Measurements from ENCODE around the gene CYP2U1. TPM values are rescaled to one million over a fixed set of nuclear protein-coding genes. Genes with fewer than 3 reads are reported as not detected.

CYP2U1 gene
- total and polyA plus RNA-seq, 9 of the 15 experiments (the other 6 are each of a cell fraction or from before 2014, with no cell fraction given): 0.03 to 0.15 (median 0.07) TPM

DNA sequence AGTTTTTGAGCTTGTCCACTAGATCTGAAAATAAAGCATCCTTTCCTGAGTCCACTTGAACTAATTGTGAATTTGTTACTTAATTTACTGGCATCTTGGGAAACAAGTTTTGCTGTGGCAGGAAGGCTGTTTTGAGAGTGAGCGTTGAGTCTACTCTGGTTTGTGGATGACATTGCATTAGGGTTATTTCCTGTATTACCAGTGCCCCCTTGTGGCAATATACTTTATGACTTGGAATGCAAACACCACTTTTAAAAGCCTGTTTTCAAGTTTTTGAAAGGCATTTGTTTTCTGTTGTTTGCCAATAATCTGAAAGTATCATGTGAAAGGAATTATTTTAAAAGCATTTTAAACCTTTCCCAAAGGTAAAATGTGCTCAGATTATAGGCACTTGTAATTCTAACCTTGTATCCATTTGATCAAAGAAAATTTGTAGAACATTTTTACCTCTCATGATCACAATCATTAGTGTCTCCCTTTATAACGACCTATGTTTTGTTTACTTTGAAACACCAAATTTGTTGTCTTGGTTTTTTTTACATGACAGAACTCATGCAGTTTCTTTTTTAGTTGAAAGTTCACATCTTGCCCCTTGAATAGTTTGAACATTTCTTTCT lies 18.0 kb upstream of the CYP2U1 start (continued):
- TF ChIP-seq ZFP1 (CRISPR knock-in tag; IDR thresholded peaks at IDR 0.05): no peak
- no peak for TF ChIP-seq ZNF174 (CRISPR knock-in tag; IDR thresholded peaks at IDR 0.05)
- TF ChIP-seq ZNF316 (IDR thresholded peaks at IDR 0.05): peak; percentile 52
- no peak for TF ChIP-seq SAFB (IDR thresholded peaks at IDR 0.05; ENCODE audit: borderline replicate concordance, low read depth, low read length)
- no peak for TF ChIP-seq ZNF431 (CRISPR knock-in tag; IDR thresholded peaks at IDR 0.05)
- TF ChIP-seq KDM4B (IDR thresholded peaks at IDR 0.05; ENCODE audit: borderline replicate concordance in 2 of 2, low read depth in 1 of 2): no peak
- no peak for TF ChIP-seq ZNF583 (CRISPR knock-in tag; IDR thresholded peaks at IDR 0.05)
- no peak for TF ChIP-seq PCBP2 (IDR thresholded peaks at IDR 0.05; ENCODE audit: low read depth, low read length, poor library complexity, severe bottlenecking)
- peak; percentile 81 to 82 for TF ChIP-seq RAD21 (CRISPR knock-in tag; conservative IDR thresholded peaks at IDR 0.05 in 1 of 2, IDR thresholded peaks at IDR 0.05 in 1 of 2)

DNA sequence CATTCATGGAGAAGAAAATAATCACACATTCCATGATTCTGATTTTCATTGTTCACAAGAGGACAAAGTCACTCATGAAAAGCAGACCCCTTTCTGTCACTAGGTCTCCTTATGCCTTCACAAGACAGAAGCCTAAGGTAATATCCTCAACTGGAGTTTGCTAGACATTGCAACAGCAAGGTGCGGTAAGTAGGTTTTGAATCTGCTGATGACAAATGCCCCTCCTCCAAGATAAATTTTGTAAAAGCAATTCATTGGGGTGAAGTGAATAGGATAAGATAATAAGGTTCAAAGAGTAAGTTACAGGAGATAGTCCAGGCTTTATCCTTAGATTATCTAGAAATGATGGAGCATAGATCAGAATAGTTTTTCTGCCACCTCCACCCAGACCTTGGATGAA lies 16.1 kb upstream of the CYP2U1 start:
- no peak overlapping the region for H3K4me3 ChIP-seq
- DNase-seq (ENCODE audit: extremely low read depth in 1 of 4, low spot score in 3 of 4) (no peak), FAIRE-seq (no peak), ATAC-seq (no peak)
- no peak overlapping the region for H3K27ac ChIP-seq (ENCODE audit: extremely low read depth, low read depth, low read length)
- H4K20me1 ChIP-seq (replicated peaks; ENCODE audit: control insufficient read depth, insufficient read depth, low read length): no peaks in the 10 kb centered on the region
- H3K79me2 ChIP-seq (ENCODE audit: control insufficient read depth, insufficient read depth, low read length): no peaks in the 10 kb centered on the region
- no peaks in the 10 kb centered on the region for H3K27me3 ChIP-seq (ENCODE audit: control insufficient read depth in 2 of 2, insufficient read depth in 2 of 2, low read length in 2 of 2)
- H2AFZ ChIP-seq (ENCODE audit: low read depth, low read length): no peak overlapping the region
- no peak overlapping the region for H3K9ac ChIP-seq (ENCODE audit: insufficient read depth in 1 of 2, low read depth in 2 of 2, low read length in 2 of 2)
- CTCF ChIA-PET (ENCODE audit: low intra/inter-chr PET ratio): no interaction called here
- POLR2A ChIA-PET: no interaction called here
- no peak overlapping the region for H3K4me2 ChIP-seq (ENCODE audit: insufficient read depth, low read length)
- no peaks in the 10 kb centered on the region for H3K9me3 ChIP-seq (replicated peaks; ENCODE audit: control insufficient read depth, insufficient read depth, low read depth, low read length)
- in situ Hi-C loops (cut with MboI): loop anchor here (25.0 kb wide), 1 partner anchor 153 kb away; no protein-coding TSS in a partner anchor
- H3K9me1 ChIP-seq (ENCODE audit: control insufficient read depth, insufficient read depth, low read length): no peaks in the 10 kb centered on the region
- BruUV-seq (replicated peaks): no TSS peak
- intact Hi-C loops (cut with micrococcal nuclease): loop anchor here (10.0 kb wide), 1 partner anchor 660 kb away; no protein-coding TSS in a partner anchor
- H3K36me3 ChIP-seq (ENCODE audit: control insufficient read depth, insufficient read depth, low read length): no peaks in the 10 kb centered on the region
- no peaks in the 10 kb centered on the region for H3K4me1 ChIP-seq (replicated peaks in 1 of 2; ENCODE audit: control insufficient read depth in 2 of 2, insufficient read depth in 2 of 2, low read length in 2 of 2)
- WGBS (ENCODE audit: insufficient coverage, low coverage, missing lambda C conversion rate): 22% methylated on average over 1 of the region's 1 CpG
- TF ChIP-seq, protein P1, sequence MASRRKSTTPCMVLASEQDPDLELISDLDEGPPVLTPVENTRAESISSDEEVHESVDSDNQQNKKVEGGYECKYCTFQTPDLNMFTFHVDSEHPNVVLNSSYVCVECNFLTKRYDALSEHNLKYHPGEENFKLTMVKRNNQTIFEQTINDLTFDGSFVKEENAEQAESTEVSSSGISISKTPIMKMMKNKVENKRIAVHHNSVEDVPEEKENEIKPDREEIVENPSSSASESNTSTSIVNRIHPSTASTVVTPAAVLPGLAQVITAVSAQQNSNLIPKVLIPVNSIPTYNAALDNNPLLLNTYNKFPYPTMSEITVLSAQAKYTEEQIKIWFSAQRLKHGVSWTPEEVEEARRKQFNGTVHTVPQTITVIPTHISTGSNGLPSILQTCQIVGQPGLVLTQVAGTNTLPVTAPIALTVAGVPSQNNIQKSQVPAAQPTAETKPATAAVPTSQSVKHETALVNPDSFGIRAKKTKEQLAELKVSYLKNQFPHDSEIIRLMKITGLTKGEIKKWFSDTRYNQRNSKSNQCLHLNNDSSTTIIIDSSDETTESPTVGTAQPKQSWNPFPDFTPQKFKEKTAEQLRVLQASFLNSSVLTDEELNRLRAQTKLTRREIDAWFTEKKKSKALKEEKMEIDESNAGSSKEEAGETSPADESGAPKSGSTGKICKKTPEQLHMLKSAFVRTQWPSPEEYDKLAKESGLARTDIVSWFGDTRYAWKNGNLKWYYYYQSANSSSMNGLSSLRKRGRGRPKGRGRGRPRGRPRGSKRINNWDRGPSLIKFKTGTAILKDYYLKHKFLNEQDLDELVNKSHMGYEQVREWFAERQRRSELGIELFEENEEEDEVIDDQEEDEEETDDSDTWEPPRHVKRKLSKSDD (conservative IDR thresholded peaks at IDR 0.05; ENCODE audit: low read length): no peak
- TF ChIP-seq CAMTA2 (CRISPR knock-in tag; conservative IDR thresholded peaks at IDR 0.05) (no peak), SMARCC2 (IDR thresholded peaks at IDR 0.05; ENCODE audit: low read depth) (no peak), DIDO1 (tag; IDR thresholded peaks at IDR 0.05; ENCODE audit: low read depth) (no peak), ZNF830 (CRISPR knock-in tag; IDR thresholded peaks at IDR 0.05) (no peak), HNRNPK (IDR thresholded peaks at IDR 0.05; ENCODE audit: low read depth, low read length, poor library complexity, severe bottlenecking) (no peak), ZNF699 (CRISPR knock-in tag; IDR thresholded peaks at IDR 0.05; ENCODE audit: insufficient replicate concordance) (no peak), HNRNPH1 (optimal IDR thresholded peaks at IDR 0.05; ENCODE audit: low read depth, low read length) (no peak), STAT5A (IDR thresholded peaks at IDR 0.05; ENCODE audit: borderline replicate concordance, low read length) (no peak), ZNF140 (CRISPR knock-in tag; IDR thresholded peaks at IDR 0.05) (no peak), STAT5B (CRISPR knock-in tag; IDR thresholded peaks at IDR 0.05) (no peak), NR3C1 (CRISPR knock-in tag; IDR thresholded peaks at IDR 0.05) (no peak), SRSF9 (IDR thresholded peaks at IDR 0.05; ENCODE audit: borderline replicate concordance, low read depth, low read length) (no peak)
